ENCODE results near the gene CRABP1. TPM values are rescaled to one million over a fixed set of nuclear protein-coding genes. Genes with fewer than 3 reads are reported as not detected.

CRABP1 gene
- total RNA-seq, 2 donors from 2014 or later: 1.3 to 1.5 TPM

DNA sequence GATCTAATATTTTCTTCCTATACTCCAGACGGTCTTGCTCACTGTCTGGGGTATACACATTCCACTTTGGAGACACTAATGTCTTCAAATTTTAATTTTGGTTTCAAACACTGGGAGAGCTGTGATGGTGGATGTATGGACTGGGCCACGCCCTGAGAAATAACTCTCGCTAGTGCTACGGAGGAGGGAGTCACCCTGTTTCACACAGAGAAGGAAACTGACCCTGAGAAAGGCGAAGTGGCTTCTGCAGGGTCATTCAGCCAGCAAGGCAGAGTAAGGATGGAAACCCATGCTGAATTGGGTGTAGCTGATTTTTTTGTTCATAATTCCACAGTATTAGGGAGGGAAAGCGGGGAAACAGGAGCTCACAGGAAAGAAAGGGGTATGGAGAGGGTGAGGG, 32.2 kb upstream of the CRABP1 start:
- Histone ChIP-seq H3K4me3 (no peak overlapping the region), H3K9me3 (no peaks in the 10 kb centered on the region), H3K9ac (ENCODE audit: low read depth in 2 of 2, low read length in 2 of 2) (peak overlapping the region in 1 of 2 donors; percentile 26), H3K4me1 (no peaks in the 10 kb centered on the region), H3K36me3 (no peaks in the 10 kb centered on the region), H3K27ac (no peak overlapping the region), H3K27me3 (no peaks in the 10 kb centered on the region)
- no peak for TF ChIP-seq CTCF (IDR thresholded peaks at IDR 0.05)
- no peak for DNase-seq
- intact Hi-C loops (cut with DNase I): loop anchor here (5.0 kb wide), 1 partner anchor 174 kb away; no protein-coding TSS in a partner anchor

DNA sequence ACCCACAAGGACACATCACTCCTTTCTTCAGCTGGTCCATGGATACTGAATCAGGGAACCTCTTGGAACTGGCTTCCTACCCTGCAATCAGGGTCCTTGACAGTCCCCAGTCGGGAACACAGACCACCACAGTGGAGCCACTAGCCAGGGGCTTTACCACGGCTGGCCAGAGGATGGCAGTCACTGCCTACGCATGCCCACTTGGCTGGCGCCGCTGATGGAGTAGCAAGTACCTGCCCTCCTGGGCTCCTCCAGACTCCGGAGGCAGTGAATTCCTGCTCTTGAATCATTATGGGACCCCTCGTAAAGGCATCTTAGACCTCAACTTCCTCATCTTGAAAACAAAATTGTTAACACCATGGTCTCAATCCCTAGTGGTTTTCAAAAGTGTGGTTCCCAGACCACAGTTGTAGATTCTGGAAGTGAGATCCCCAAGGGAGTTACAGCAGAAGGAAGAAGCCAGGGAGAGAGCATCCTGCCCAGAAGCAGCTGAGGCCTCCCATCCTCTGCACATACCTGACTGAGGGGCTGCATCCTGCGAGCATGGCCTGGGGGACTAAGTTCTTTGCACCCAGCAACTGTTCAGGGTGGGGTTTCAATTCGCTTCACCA, 31.6 kb upstream of the CRABP1 start:
- intact Hi-C loops (cut with DNase I): loop anchor here (5.0 kb wide), 1 partner anchor 174 kb away; no protein-coding TSS in a partner anchor

DNA sequence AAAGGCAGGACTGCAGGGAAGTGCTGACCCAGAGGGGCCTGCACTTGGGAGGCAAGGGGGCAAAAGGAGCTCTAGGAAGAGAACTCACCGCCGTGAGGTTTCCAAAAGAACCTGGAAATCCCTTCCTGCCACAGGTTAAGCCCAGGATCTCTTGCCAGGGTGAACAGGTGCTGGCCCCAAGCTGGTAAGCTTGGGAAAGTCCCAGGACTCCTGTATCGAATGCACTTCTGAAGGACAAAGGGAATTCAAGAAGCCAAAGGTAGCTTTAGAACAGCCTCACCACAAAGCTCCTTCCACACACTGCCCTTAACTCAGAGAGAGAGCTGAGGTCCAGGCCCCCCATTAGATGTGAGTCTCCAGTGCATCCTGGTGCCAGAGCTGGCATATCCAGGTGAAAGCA, 28.9 kb upstream of the CRABP1 start:
- intact Hi-C loops (cut with DNase I): loop anchor here (5.0 kb wide), 1 partner anchor 111 kb away; no protein-coding TSS in a partner anchor
- no peak for TF ChIP-seq CTCF (IDR thresholded peaks at IDR 0.05)
- DNase-seq: no peak
- H3K4me3 ChIP-seq: no peak overlapping the region
- no peak overlapping the region for H3K27ac ChIP-seq
- H3K27me3 ChIP-seq: no peaks in the 10 kb centered on the region
- no peaks in the 10 kb centered on the region for H3K4me1 ChIP-seq
- H3K36me3 ChIP-seq: no peaks in the 10 kb centered on the region
- H3K9ac ChIP-seq (ENCODE audit: low read depth in 2 of 2, low read length in 2 of 2): no peak overlapping the region
- no peaks in the 10 kb centered on the region for H3K9me3 ChIP-seq

More for the DNA sequence above, 31.6 kb upstream of the CRABP1 start:
- Histone ChIP-seq H3K4me1 (no peaks in the 10 kb centered on the region), H3K9ac (ENCODE audit: low read depth in 2 of 2, low read length in 2 of 2) (peak overlapping the region in 1 of 2 donors; percentile 26), H3K27me3 (no peaks in the 10 kb centered on the region), H3K9me3 (no peaks in the 10 kb centered on the region), H3K4me3 (no peak overlapping the region), H3K27ac (no peak overlapping the region), H3K36me3 (no peaks in the 10 kb centered on the region)
- TF ChIP-seq CTCF (IDR thresholded peaks at IDR 0.05): peak; percentile 91
- peak; percentile 75 for DNase-seq

GRCh38 chr15:78312536-78312935, 27.6 kb upstream of the CRABP1 start:
- H3K4me3 ChIP-seq: no peak overlapping the region
- no peak overlapping the region for H3K9ac ChIP-seq (ENCODE audit: low read depth in 2 of 2, low read length in 2 of 2)
- no peak for TF ChIP-seq CTCF (IDR thresholded peaks at IDR 0.05)
- no peak for DNase-seq
- intact Hi-C loops (cut with DNase I): loop anchor here (5.0 kb wide), 1 partner anchor 110 kb away; no protein-coding TSS in a partner anchor
- no peaks in the 10 kb centered on the region for H3K27me3 ChIP-seq
- H3K27ac ChIP-seq: no peak overlapping the region
- H3K4me1 ChIP-seq: no peaks in the 10 kb centered on the region
- no peaks in the 10 kb centered on the region for H3K36me3 ChIP-seq
- H3K9me3 ChIP-seq: no peaks in the 10 kb centered on the region

- Histone ChIP-seq H3K9ac (ENCODE audit: low read depth in 2 of 2, low read length in 2 of 2) (no peak overlapping the region), H3K9me3 (no peaks in the 10 kb centered on the region), H3K4me3 (no peak overlapping the region), H3K27ac (no peak overlapping the region), H3K27me3 (no peaks in the 10 kb centered on the region), H3K36me3 (no peaks in the 10 kb centered on the region), H3K4me1 (no peaks in the 10 kb centered on the region)
- DNase-seq: no peak
- intact Hi-C loops (cut with DNase I): loop anchor here (5.0 kb wide), 1 partner anchor 109 kb away; no protein-coding TSS in a partner anchor
- no peak for TF ChIP-seq CTCF (IDR thresholded peaks at IDR 0.05)
These were observed 27.2 kb upstream of the CRABP1 start for GRCh38 chr15:78312957-78313356.

All from colonic mucosa (tissue), 4 donors.